Lower lobe of right lung (tissue), 2 donors: ENCODE results near the gene CREG2. TPM values are rescaled to one million over a fixed set of nuclear protein-coding genes. Genes with fewer than 3 reads are reported as not detected.

Source experiments
- ATAC-seq, 2 donors: fragments of 200-7000 bp; cut with Tn5 transposase; one replicate each; pipeline ENCODE4 v1.9.1; 2020 to 2022; ENCODE audit warnings: mild to moderate bottlenecking in 2 of 2, moderate library complexity in 2 of 2
- DNase-seq: peaks from one replicate; pipeline ENCODE4 v3.0.0-alpha.2; 2020
- H3K27ac ChIP-seq: fragments of 200-600 bp; one replicate; pipeline ENCODE4 v1.8.0; 2022
- H3K27me3 ChIP-seq: fragments of 200-600 bp; one replicate; pipeline ENCODE4 v1.8.0; 2022; ENCODE audit warnings: low read depth
- H3K36me3 ChIP-seq: fragments of 200-600 bp; one replicate; pipeline ENCODE4 v1.8.0; 2022; ENCODE audit warnings: mild to moderate bottlenecking
- H3K4me1 ChIP-seq: fragments of 200-600 bp; one replicate; pipeline ENCODE4 v1.8.0; 2022
- H3K4me3 ChIP-seq: fragments of 200-600 bp; one replicate; pipeline ENCODE4 v1.8.0; 2022; ENCODE audit warnings: mild to moderate bottlenecking
- H3K9me3 ChIP-seq: fragments of 200-600 bp; one replicate; pipeline ENCODE4 v1.8.0; 2022
- CTCF ChIP-seq: fragments of 200-600 bp; IDR thresholded peaks from one replicate; pipeline ENCODE4 v1.8.0; 2022; ENCODE audit warnings: antibody characterized with exemption, mild to moderate bottlenecking
- intact Hi-C: fragments of 100-400 bp; cut with DNase I; formaldehyde crosslinking; loops from one replicate; pipeline ENCODE4 v1.11.0; 2022
- total RNA-seq: library from RNA; stranded (reverse); fragmentation: NEBNext Ultra II Directional; extraction: Animal tissue kit (Norgen Biotek cat#: 25700); gene quantifications from one replicate; pipeline ENCODE4 v1.2.1, GENCODE V29; 2021
- donor health status: DM: no; HTN: yes; CAD: no; lungs with severe emphysema.

The CREG2 gene
- total RNA-seq, 1 donor from 2014 or later = not detected

- intact Hi-C loops = no loop called here
- no peak overlapping the region for H3K27ac ChIP-seq
- no peaks in the 10 kb centered on the region for H3K27me3 ChIP-seq
- peaks cover 8% of the 10 kb centered on the region for H3K36me3 ChIP-seq
- peaks cover 70% of the 10 kb centered on the region for H3K4me1 ChIP-seq
- DNase-seq = no peak
- H3K4me3 ChIP-seq = peak overlapping the region; percentile 93
- ATAC-seq = no peak
- no peaks in the 10 kb centered on the region for H3K9me3 ChIP-seq
- TF ChIP-seq CTCF = no peak
These were observed 82.3 kb downstream of the CREG2 start for GRCh38 chr2:101305035-101305434.

- Histone ChIP-seq H3K9me3 (no peaks in the 10 kb centered on the region), H3K36me3 (peaks cover 17% of the 10 kb centered on the region), H3K4me1 (peaks cover 74% of the 10 kb centered on the region), H3K27ac (no peak overlapping the region), H3K4me3 (peak overlapping the region; percentile 93), H3K27me3 (no peaks in the 10 kb centered on the region)
- ATAC-seq = no peak
- intact Hi-C loops = no loop called here
- no peak for TF ChIP-seq CTCF
- DNase-seq = no peak
These were observed 83.6 kb downstream of the CREG2 start for GRCh38 chr2:101303688-101304087.

GRCh38 chr2:101302016-101302415, 85.3 kb downstream of the CREG2 start:
- no peak for TF ChIP-seq CTCF
- Histone ChIP-seq H3K4me1 (peaks cover 77% of the 10 kb centered on the region), H3K27ac (no peak overlapping the region), H3K36me3 (peaks cover 17% of the 10 kb centered on the region), H3K27me3 (no peaks in the 10 kb centered on the region), H3K4me3 (no peak overlapping the region), H3K9me3 (no peaks in the 10 kb centered on the region)
- intact Hi-C loops = no loop called here
- DNase-seq = no peak
- no peak for ATAC-seq

GRCh38 chr2:101300836-101301235, 86.5 kb downstream of the CREG2 start:
- H3K4me1 ChIP-seq = peaks cover 79% of the 10 kb centered on the region
- ATAC-seq = peak in 1 of 2 donors; percentile 38

GRCh38 chr2:101300164-101300563, 87.1 kb downstream of the CREG2 start:
- no peaks in the 10 kb centered on the region for H3K9me3 ChIP-seq
- DNase-seq = no peak
- TF ChIP-seq CTCF = no peak
- H3K4me3 ChIP-seq = peak overlapping the region; percentile 4
- intact Hi-C loops = no loop called here
- H3K4me1 ChIP-seq = peaks cover 76% of the 10 kb centered on the region
- H3K27me3 ChIP-seq = no peaks in the 10 kb centered on the region
- ATAC-seq = no peak
- no peak overlapping the region for H3K27ac ChIP-seq
- peaks cover 18% of the 10 kb centered on the region for H3K36me3 ChIP-seq

More at GRCh38 chr2:101300836-101301235, 86.5 kb downstream of the CREG2 start:
- Histone ChIP-seq H3K4me3 (peak overlapping the region; percentile 4), H3K36me3 (peaks cover 17% of the 10 kb centered on the region), H3K9me3 (no peaks in the 10 kb centered on the region), H3K27me3 (no peaks in the 10 kb centered on the region), H3K27ac (no peak overlapping the region)
- no peak for TF ChIP-seq CTCF
- no peak for DNase-seq
- intact Hi-C loops = no loop called here

GRCh38 chr2:101299604-101300003, 87.7 kb downstream of the CREG2 start:
- no peak overlapping the region for H3K27ac ChIP-seq
- DNase-seq (no peak), ATAC-seq (no peak)
- intact Hi-C loops = no loop called here
- H3K9me3 ChIP-seq = no peaks in the 10 kb centered on the region
- H3K4me3 ChIP-seq = no peak overlapping the region
- peaks cover 76% of the 10 kb centered on the region for H3K4me1 ChIP-seq
- TF ChIP-seq CTCF = no peak
- no peaks in the 10 kb centered on the region for H3K27me3 ChIP-seq
- H3K36me3 ChIP-seq = peaks cover 24% of the 10 kb centered on the region
